ENCODE measurements around the gene C2orf42.
"Not testable (repeated sequence)": the region's sequence is repeated elsewhere in the genome, so short reads cannot be mapped to it uniquely, and the experiment has no call there.

GRCh38 chr2:70223305-70223704, 32.5 kb upstream of the C2orf42 start:
- not testable (repeated sequence) for TF ChIP-seq CTCF, POLR2A (IDR thresholded peaks at IDR 0.05)
